PC-3 (cell line): ENCODE data around the gene DGKI. TPM values are rescaled to one million over a fixed set of nuclear protein-coding genes. Genes with fewer than 3 reads are reported as not detected.

Source experiments
- ATAC-seq: fragments of 200-7000 bp; cut with Tn5 transposase; 2 replicates; pipeline ENCODE4 v1.9.1; 2020; ENCODE audit warnings: mild to moderate bottlenecking, moderate library complexity
- BruUV-seq: library from RNA; stranded (reverse); fragments of 400-500 nt; replicated peaks from 2 replicates; lab custom pipeline; 2021; lab: Mats Ljungman, UMichigan
- CTCF ChIA-PET: fragments of 300-600 bp; sonication (Branson Sonifier 250); formaldehyde crosslinking; loops from one replicate; lab custom pipeline; 2022; ENCODE audit warnings: antibody characterized with exemption; lab: Charles Lee
- POLR2A ChIA-PET: fragments of 300-600 bp; sonication (Branson Sonifier 250); formaldehyde crosslinking; loops from one replicate; lab custom pipeline; 2022; ENCODE audit warnings: antibody characterized with exemption; ENCODE audit not compliant: unreplicated experiment; lab: Charles Lee
- DNase-seq: peaks from one replicate; pipeline ENCODE4 v3.0.0-alpha.2; 2015
- H2AFZ ChIP-seq: fragments of 300-600 bp; sonication (generic); 2 replicates; pipeline ENCODE4 v1.6.0; 2016; ENCODE audit warnings: antibody characterized with exemption, low read length
- H3F3A ChIP-seq: fragments of 300-600 bp; sonication (generic); one replicate; pipeline ENCODE4 v1.6.0; 2017; ENCODE audit warnings: antibody characterized with exemption, low read length, control low read depth, mild to moderate bottlenecking; ENCODE audit not compliant: unreplicated experiment
- H3K27ac ChIP-seq: fragments of 300-600 bp; sonication (generic); 2 replicates; pipeline ENCODE4 v1.5.1; 2016; ENCODE audit warnings: mild to moderate bottlenecking, low read length
- H3K27me3 ChIP-seq: fragments of 300-600 bp; sonication (generic); 2 replicates; pipeline ENCODE4 v1.6.1; 2016; ENCODE audit warnings: low read length, mixed read lengths
- H3K36me3 ChIP-seq: fragments of 300-600 bp; sonication (generic); 2 replicates; pipeline ENCODE4 v1.6.1; 2016; ENCODE audit warnings: low read depth, mixed run types, low read length, mixed read lengths
- H3K4me1 ChIP-seq: fragments of 300-600 bp; sonication (generic); 2 replicates; pipeline ENCODE4 v1.5.1; 2016; ENCODE audit warnings: low read length; ENCODE audit not compliant: insufficient read depth
- H3K4me2 ChIP-seq: fragments of 300-600 bp; sonication (generic); 2 replicates; pipeline ENCODE4 v1.6.0; 2016; ENCODE audit warnings: low read length
- H3K4me3 ChIP-seq: fragments of 300-600 bp; sonication (generic); 2 replicates; pipeline ENCODE4 v1.5.1; 2016; ENCODE audit warnings: mild to moderate bottlenecking, low read length, mixed read lengths
- H3K79me2 ChIP-seq: fragments of 300-600 bp; sonication (generic); 2 replicates; pipeline ENCODE4 v1.6.1; 2017; ENCODE audit warnings: low read length, mixed read lengths
- H3K9ac ChIP-seq: fragments of 300-600 bp; sonication (generic); 2 replicates; pipeline ENCODE4 v1.6.0; 2016; ENCODE audit warnings: mild to moderate bottlenecking, low read length
- H3K9me2 ChIP-seq: fragments of 300-600 bp; sonication (generic); replicated peaks from 2 replicates; pipeline ENCODE4 v1.6.1; 2016; ENCODE audit warnings: mixed run types, low read length, mixed read lengths
- H3K9me3 ChIP-seq: fragments of 300-600 bp; sonication (generic); 2 replicates; pipeline ENCODE4 v1.6.1; 2016; ENCODE audit warnings: low read length, mixed read lengths
- H4K20me1 ChIP-seq: fragments of 300-600 bp; sonication (generic); 2 replicates; pipeline ENCODE4 v1.6.1; 2016; ENCODE audit warnings: low read length, mixed read lengths
- EZH2 ChIP-seq: fragments of 300-600 bp; sonication (generic); IDR thresholded peaks from one replicate; pipeline ENCODE4 v1.6.1; 2017; ENCODE audit warnings: antibody characterized with exemption, mild to moderate bottlenecking, low read length; ENCODE audit not compliant: unreplicated experiment
- EZH2phosphoT487 ChIP-seq: fragments of 300-600 bp; sonication (generic); IDR thresholded peaks from 2 replicates; pipeline ENCODE4 v1.6.1; 2018; ENCODE audit warnings: mild to moderate bottlenecking, antibody characterized with exemption, low read length, borderline replicate concordance
- intact Hi-C: fragments of 100-400 bp; cut with micrococcal nuclease; formaldehyde crosslinking; loops from 2 replicates; pipeline ENCODE4 v1.9.0; 2023
- total RNA-seq: library from RNA; depleted of rRNA; stranded (reverse); fragments of >200 nt; gene quantifications from 2 replicates; pipeline ENCODE4 v1.2.3, GENCODE V29; 2014
- TF ChIP-seq, protein P1 (sequence below): fragments of 300-600 bp; sonication (generic); conservative IDR thresholded peaks from 2 replicates; pipeline ENCODE4 v1.5.1; 2017; ENCODE audit warnings: antibody characterized with exemption, low read depth, mild to moderate bottlenecking, low read length

The DGKI gene
- total RNA-seq, 1 experiment from 2014 or later = not detected

DNA sequence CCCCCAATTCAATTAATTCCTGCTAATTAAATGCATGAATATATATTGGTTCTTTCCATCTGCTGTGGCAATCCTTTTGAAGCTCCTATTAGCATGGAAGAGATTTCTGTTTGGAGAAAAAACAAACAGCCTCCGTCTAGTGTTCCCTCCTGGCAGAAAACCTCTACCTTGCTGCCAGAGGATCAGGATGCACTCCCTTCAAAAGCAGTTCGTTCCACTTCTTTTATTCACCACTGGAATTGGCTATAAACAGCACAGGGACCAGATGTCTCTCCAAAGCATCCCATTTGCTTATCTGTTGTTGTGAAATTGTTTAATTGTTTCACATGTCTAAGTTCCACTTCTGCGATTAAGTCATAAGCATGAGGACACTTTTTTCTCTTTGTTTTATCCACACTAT lies 425.4 kb downstream of the DGKI start:
- no peaks in the 10 kb centered on the region for H3K9me3 ChIP-seq
- no peak overlapping the region for H3K4me2 ChIP-seq
- H3K27ac ChIP-seq = no peak overlapping the region
- H3K36me3 ChIP-seq = no peaks in the 10 kb centered on the region
- no TSS peak for BruUV-seq
- DNase-seq = no peak
- peaks cover 35% of the 10 kb centered on the region for H3K27me3 ChIP-seq
- ChIA-PET POLR2A (no interaction called here), CTCF (no interaction called here)
- H4K20me1 ChIP-seq = no peaks in the 10 kb centered on the region
- TF ChIP-seq EZH2phosphoT487 (no peak), EZH2 (no peak)
- TF ChIP-seq, protein P1, sequence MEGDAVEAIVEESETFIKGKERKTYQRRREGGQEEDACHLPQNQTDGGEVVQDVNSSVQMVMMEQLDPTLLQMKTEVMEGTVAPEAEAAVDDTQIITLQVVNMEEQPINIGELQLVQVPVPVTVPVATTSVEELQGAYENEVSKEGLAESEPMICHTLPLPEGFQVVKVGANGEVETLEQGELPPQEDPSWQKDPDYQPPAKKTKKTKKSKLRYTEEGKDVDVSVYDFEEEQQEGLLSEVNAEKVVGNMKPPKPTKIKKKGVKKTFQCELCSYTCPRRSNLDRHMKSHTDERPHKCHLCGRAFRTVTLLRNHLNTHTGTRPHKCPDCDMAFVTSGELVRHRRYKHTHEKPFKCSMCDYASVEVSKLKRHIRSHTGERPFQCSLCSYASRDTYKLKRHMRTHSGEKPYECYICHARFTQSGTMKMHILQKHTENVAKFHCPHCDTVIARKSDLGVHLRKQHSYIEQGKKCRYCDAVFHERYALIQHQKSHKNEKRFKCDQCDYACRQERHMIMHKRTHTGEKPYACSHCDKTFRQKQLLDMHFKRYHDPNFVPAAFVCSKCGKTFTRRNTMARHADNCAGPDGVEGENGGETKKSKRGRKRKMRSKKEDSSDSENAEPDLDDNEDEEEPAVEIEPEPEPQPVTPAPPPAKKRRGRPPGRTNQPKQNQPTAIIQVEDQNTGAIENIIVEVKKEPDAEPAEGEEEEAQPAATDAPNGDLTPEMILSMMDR = no peak
- no peaks in the 10 kb centered on the region for H3K79me2 ChIP-seq
- ATAC-seq = no peak
- H3K4me1 ChIP-seq = no peaks in the 10 kb centered on the region
- no peaks in the 10 kb centered on the region for H3F3A ChIP-seq
- H3K4me3 ChIP-seq = no peak overlapping the region
- intact Hi-C loops = no loop called here
- no peak overlapping the region for H3K9ac ChIP-seq
- H2AFZ ChIP-seq = no peak overlapping the region
- H3K9me2 ChIP-seq = no peaks in the 10 kb centered on the region

DNA sequence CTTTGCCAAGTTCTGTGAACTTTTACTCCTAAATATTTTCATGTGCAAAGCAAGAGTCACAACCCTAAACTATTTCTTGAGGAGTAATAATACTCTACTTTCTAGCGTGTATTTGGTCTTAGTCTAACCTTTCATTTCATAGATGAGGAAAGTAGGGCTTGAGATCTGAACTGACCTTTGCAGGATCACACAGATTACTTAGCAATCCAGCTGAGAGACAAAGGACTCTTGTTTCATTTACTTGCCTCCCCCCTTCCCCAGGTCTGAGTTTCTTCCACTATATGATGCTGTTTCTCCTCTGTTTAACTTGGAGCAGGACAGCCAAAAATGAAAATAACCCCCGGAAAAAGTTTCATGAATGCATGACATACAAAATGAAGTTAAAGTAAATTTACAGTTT lies 427.9 kb downstream of the DGKI start:
- DNase-seq = no peak
- no peak for TF ChIP-seq EZH2phosphoT487
- TF ChIP-seq, protein P1 = no peak
- TF ChIP-seq EZH2 = no peak
- no peaks in the 10 kb centered on the region for H3K79me2 ChIP-seq
- H3K4me1 ChIP-seq = no peaks in the 10 kb centered on the region
- no peaks in the 10 kb centered on the region for H3K9me3 ChIP-seq
- H4K20me1 ChIP-seq = no peaks in the 10 kb centered on the region
- no peaks in the 10 kb centered on the region for H3F3A ChIP-seq
- ChIA-PET CTCF (no interaction called here), POLR2A (no interaction called here)
- peaks cover 39% of the 10 kb centered on the region for H3K27me3 ChIP-seq
- H3K36me3 ChIP-seq = no peaks in the 10 kb centered on the region
- intact Hi-C loops = no loop called here
- no peak for ATAC-seq
- H3K4me3 ChIP-seq = no peak overlapping the region
- no peaks in the 10 kb centered on the region for H3K9me2 ChIP-seq
- H2AFZ ChIP-seq = no peak overlapping the region
- H3K4me2 ChIP-seq = no peak overlapping the region
- no TSS peak for BruUV-seq
- no peak overlapping the region for H3K27ac ChIP-seq
- no peak overlapping the region for H3K9ac ChIP-seq

DNA sequence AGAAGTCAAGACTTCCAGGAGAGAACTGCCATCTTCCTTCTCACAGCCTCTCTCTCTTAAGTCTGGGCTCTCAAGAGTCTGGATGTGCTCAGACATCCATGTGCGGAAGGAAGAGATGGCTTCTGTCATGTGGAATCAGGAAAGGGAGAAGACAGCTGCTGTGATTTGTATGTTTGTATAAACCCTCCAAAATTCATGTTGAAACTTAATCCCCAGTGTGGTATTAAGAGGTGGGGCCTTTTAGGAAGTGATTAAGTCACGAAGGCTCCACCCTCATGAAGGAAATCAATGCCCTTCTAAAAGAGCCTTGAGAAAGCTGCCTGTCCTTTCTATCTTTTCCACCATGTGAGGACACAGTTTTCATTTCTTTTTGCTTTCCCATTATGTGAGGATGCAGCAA lies 429.3 kb downstream of the DGKI start:
- peaks cover 33% of the 10 kb centered on the region for H3K27me3 ChIP-seq
- H3K36me3 ChIP-seq = no peaks in the 10 kb centered on the region
- TF ChIP-seq EZH2phosphoT487 (no peak), EZH2 (no peak)
- TF ChIP-seq, protein P1 = no peak
- ATAC-seq (no peak), DNase-seq (no peak)
- no peak overlapping the region for H2AFZ ChIP-seq
- no peak overlapping the region for H3K4me3 ChIP-seq
- ChIA-PET POLR2A (no interaction called here), CTCF (no interaction called here)
- H3K9me2 ChIP-seq = no peaks in the 10 kb centered on the region
- no TSS peak for BruUV-seq
- H3F3A ChIP-seq = no peaks in the 10 kb centered on the region
- H3K4me2 ChIP-seq = no peak overlapping the region
- intact Hi-C loops = no loop called here
- no peaks in the 10 kb centered on the region for H3K79me2 ChIP-seq
- no peaks in the 10 kb centered on the region for H3K9me3 ChIP-seq
- no peaks in the 10 kb centered on the region for H4K20me1 ChIP-seq
- no peak overlapping the region for H3K27ac ChIP-seq
- no peaks in the 10 kb centered on the region for H3K4me1 ChIP-seq
- no peak overlapping the region for H3K9ac ChIP-seq
